GM23248 (cell line): ENCODE results near the gene SMYD4. TPM values are rescaled to one million over a fixed set of nuclear protein-coding genes. Genes with fewer than 3 reads are reported as not detected.
A peak's percentile ranks its signal among the peaks of the same experiment; 100 is the strongest.

Experiments used
- DNase-seq: peaks from one replicate; pipeline ENCODE4 v3.0.0-alpha.2; 2015
- H2AFZ ChIP-seq: fragments of 200-600 bp; sonication (generic); 2 replicates; pipeline ENCODE4 v1.6.1; 2016; ENCODE audit warnings: antibody characterized with exemption
- H3F3A ChIP-seq: fragments of 200-600 bp; sonication (generic); 2 replicates; pipeline ENCODE4 v1.6.1; 2016; ENCODE audit warnings: mild to moderate bottlenecking, antibody characterized with exemption, mixed run types; ENCODE audit not compliant: insufficient read depth
- H3K27ac ChIP-seq: fragments of 200-600 bp; sonication (generic); 2 replicates; pipeline ENCODE4 v1.5.1; 2016; ENCODE audit warnings: mild to moderate bottlenecking
- H3K27me3 ChIP-seq: fragments of 200-600 bp; sonication (generic); replicated peaks from 2 replicates; pipeline ENCODE4 v1.6.1; 2016; ENCODE audit warnings: mild to moderate bottlenecking; ENCODE audit not compliant: insufficient read depth
- H3K36me3 ChIP-seq: fragments of 200-600 bp; sonication (generic); 2 replicates; pipeline ENCODE4 v1.6.1; 2016; ENCODE audit warnings: low read depth, mild to moderate bottlenecking
- H3K4me1 ChIP-seq: fragments of 200-600 bp; sonication (generic); 2 replicates; pipeline ENCODE4 v1.6.1; 2016; ENCODE audit warnings: mild to moderate bottlenecking; ENCODE audit not compliant: insufficient read depth
- H3K4me2 ChIP-seq: fragments of 200-600 bp; sonication (generic); one replicate; pipeline ENCODE4 v1.6.1; 2016; ENCODE audit warnings: mild to moderate bottlenecking; ENCODE audit not compliant: unreplicated experiment
- H3K4me3 ChIP-seq: fragments of 200-600 bp; sonication (generic); 2 replicates; pipeline ENCODE4 v1.5.1; 2016; ENCODE audit warnings: mild to moderate bottlenecking
- H3K79me2 ChIP-seq: fragments of 200-600 bp; sonication (generic); 2 replicates; pipeline ENCODE4 v1.6.1; 2016; ENCODE audit warnings: mild to moderate bottlenecking; ENCODE audit not compliant: insufficient read depth
- H3K9ac ChIP-seq: fragments of 200-600 bp; sonication (generic); 2 replicates; pipeline ENCODE4 v1.6.1; 2016; ENCODE audit warnings: mild to moderate bottlenecking
- H3K9me2 ChIP-seq: fragments of 200-600 bp; sonication (generic); 2 replicates; pipeline ENCODE4 v1.6.1; 2016; ENCODE audit warnings: mixed run types, mild to moderate bottlenecking, moderate library complexity; ENCODE audit not compliant: insufficient read depth
- H3K9me3 ChIP-seq: fragments of 200-600 bp; sonication (generic); one replicate; pipeline ENCODE4 v1.6.1; 2017; ENCODE audit warnings: low read depth
- H4K20me1 ChIP-seq: fragments of 200-600 bp; sonication (generic); 2 replicates; pipeline ENCODE4 v1.6.0; 2016; ENCODE audit not compliant: insufficient read depth
- EZH2 ChIP-seq: fragments of 200-600 bp; sonication (generic); IDR thresholded peaks from 2 replicates; pipeline ENCODE4 v1.6.1; 2018; ENCODE audit warnings: antibody characterized with exemption, mild to moderate bottlenecking; ENCODE audit not compliant: insufficient read depth, poor library complexity, severe bottlenecking
- EZH2phosphoT487 ChIP-seq: fragments of 200-600 bp; sonication (generic); IDR thresholded peaks from 2 replicates; pipeline ENCODE4 v1.6.1; 2018; ENCODE audit warnings: antibody characterized with exemption, moderate library complexity, mild to moderate bottlenecking, low read depth; ENCODE audit not compliant: insufficient read depth
- WGBS, 2 experiments: methylation state at CpG; one replicate each; pipeline ENCODE4 v1.1.6; 2015 to 2017; ENCODE audit warnings: low lambda C conversion rate in 2 of 2, low coverage in 1 of 2; ENCODE audit errors: missing lambda C conversion rate in 2 of 2; 5-methylcytosine and 5-hydroxymethylcytosine counted together
- in situ Hi-C: fragments of 300-500 bp; cut with MboI; formaldehyde crosslinking; loops from 2 replicates; pipeline ENCODE4 v1.15.0; 2020
- polyA plus RNA-seq: library from polyadenylated mRNA; unstranded; fragments of >200 nt; fragmentation: Nextera tagmentation; extraction: Ambion mirVana; gene quantifications from 2 replicates; pipeline ENCODE4 v1.2.1, GENCODE V29; 2016
- total RNA-seq: library from RNA; depleted of rRNA; stranded (reverse); fragments of >200 nt; shearing (Covaris generic); gene quantifications from 2 replicates; pipeline ENCODE4 v1.2.3, GENCODE V29; 2014; rRNA removed

SMYD4 gene
- total and polyA plus RNA-seq, 2 experiments from 2014 or later, result 3.6 to 7.5 TPM

GRCh38 chr17:1730326-1731193 lies 99.1 kb downstream of the SMYD4 start:
- H3K4me1 ChIP-seq, result peaks cover 10% of the 10 kb centered on the region; the same call in 1 of the 2 replicates
- peaks cover 15% of the 10 kb centered on the region for H3K79me2 ChIP-seq
- H3F3A ChIP-seq, result peaks cover 7% of the 10 kb centered on the region; the same call in 1 of the 2 replicates
- WGBS, 2 experiments, result 52 to 57% methylated on average over 32 to 36 of the region's 40 CpGs
- peak overlapping the region; percentile 48 for H3K27ac ChIP-seq
- no peaks in the 10 kb centered on the region for H3K36me3 ChIP-seq
- no peak overlapping the region for H2AFZ ChIP-seq
- peak overlapping the region; percentile 67 for H3K9ac ChIP-seq
- H3K9me3 ChIP-seq, result no peaks in the 10 kb centered on the region
- peak; percentile 93 for DNase-seq
- no peaks in the 10 kb centered on the region for H3K9me2 ChIP-seq
- TF ChIP-seq EZH2 (no peak), EZH2phosphoT487 (no peak)
- H3K4me3 ChIP-seq, result no peak overlapping the region
- no peaks in the 10 kb centered on the region for H4K20me1 ChIP-seq
- peak overlapping the region; percentile 10 for H3K4me2 ChIP-seq
- in situ Hi-C loops, result no loop called here
- H3K27me3 ChIP-seq, result no peaks in the 10 kb centered on the region

- WGBS, 2 experiments, result 52 to 54% methylated on average over 11 to 15 of the region's 15 CpGs
- no peak overlapping the region for H3K4me2 ChIP-seq
- in situ Hi-C loops, result loop anchor here (10.0 kb wide), 1 partner anchor 55 kb away; no protein-coding TSS in a partner anchor
Measured at GRCh38 chr17:1729966-1730325, 99.8 kb downstream of the SMYD4 start.

More at GRCh38 chr17:1729966-1730325, 99.8 kb downstream of the SMYD4 start:
- Histone ChIP-seq H3K36me3 (no peaks in the 10 kb centered on the region), H3K79me2 (peaks cover 21% of the 10 kb centered on the region), H2AFZ (no peak overlapping the region), H3K27me3 (no peaks in the 10 kb centered on the region), H3K4me3 (no peak overlapping the region), H3F3A (peaks cover 7% of the 10 kb centered on the region; the same call in 1 of the 2 replicates), H4K20me1 (no peaks in the 10 kb centered on the region), H3K27ac (no peak overlapping the region), H3K9me3 (no peaks in the 10 kb centered on the region), H3K9me2 (no peaks in the 10 kb centered on the region), H3K9ac (no peak overlapping the region), H3K4me1 (peaks cover 10% of the 10 kb centered on the region; the same call in 1 of the 2 replicates)
- DNase-seq, result no peak
- TF ChIP-seq EZH2, result no peak
- TF ChIP-seq EZH2phosphoT487, result no peak

Other genes starting within 250 kb of the SMYD4 start
- 8.6 and 9.1 TPM in 2 replicates for gene SLC43A2, start 201.1 kb downstream of the SMYD4 start, total RNA-seq
- 6.0 and 6.6 TPM in 2 replicates for gene SLC43A2, start 201.1 kb downstream of the SMYD4 start, polyA plus RNA-seq
- 0.25 TPM in 1 of 2 replicates, not detected in the other for gene SCARF1, start 184.2 kb downstream of the SMYD4 start, total RNA-seq
- 0.14 TPM in 1 of 2 replicates, not detected in the other for gene SCARF1, start 184.2 kb downstream of the SMYD4 start, polyA plus RNA-seq
- gene RILP, start 180.0 kb downstream of the SMYD4 start, total RNA-seq, result 6.4 and 27.6 TPM in 2 replicates
- 4.4 and 6.5 TPM in 2 replicates for gene RILP, start 180.0 kb downstream of the SMYD4 start, polyA plus RNA-seq
- gene PRPF8, start 145.0 kb downstream of the SMYD4 start, total RNA-seq, result 72.2 and 76.9 TPM in 2 replicates
- gene PRPF8, start 145.0 kb downstream of the SMYD4 start, polyA plus RNA-seq, result 90.3 and 93.8 TPM in 2 replicates
- 2.2 and 2.8 TPM in 2 replicates for gene TLCD2, start 119.5 kb downstream of the SMYD4 start, total RNA-seq
- gene TLCD2, start 119.5 kb downstream of the SMYD4 start, polyA plus RNA-seq, result 2.2 and 2.4 TPM in 2 replicates
- 23.0 and 23.9 TPM in 2 replicates for gene WDR81, start 105.2 kb downstream of the SMYD4 start, total RNA-seq
- 4.4 and 5.8 TPM in 2 replicates for gene WDR81, start 105.2 kb downstream of the SMYD4 start, polyA plus RNA-seq
- not detected in 2 replicates for gene SERPINF2, start 87.0 kb downstream of the SMYD4 start, total RNA-seq
- 0.08 TPM in 1 of 2 replicates, not detected in the other for gene SERPINF2, start 87.0 kb downstream of the SMYD4 start, polyA plus RNA-seq
- gene SERPINF1, start 67.8 kb downstream of the SMYD4 start, total RNA-seq, result 60.3 and 91.4 TPM in 2 replicates
- gene SERPINF1, start 67.8 kb downstream of the SMYD4 start, polyA plus RNA-seq, result 28.3 and 29.0 TPM in 2 replicates
- 16.4 and 17.3 TPM in 2 replicates for gene RPA1, start 103 bp upstream of the SMYD4 start, total RNA-seq
- 37.1 and 45.9 TPM in 2 replicates for gene RPA1, start 103 bp upstream of the SMYD4 start, polyA plus RNA-seq
- gene RTN4RL1, start 195.4 kb upstream of the SMYD4 start, total RNA-seq, result 0.22 TPM in 1 of 2 replicates, not detected in the other
- not detected in 2 replicates for gene RTN4RL1, start 195.4 kb upstream of the SMYD4 start, polyA plus RNA-seq
- gene DPH1, start 200.3 kb upstream of the SMYD4 start, total RNA-seq, result 51.2 and 58.1 TPM in 2 replicates
- gene DPH1, start 200.3 kb upstream of the SMYD4 start, polyA plus RNA-seq, result 41.1 and 41.2 TPM in 2 replicates
- gene OVCA2, start 212.1 kb upstream of the SMYD4 start, total RNA-seq, result 67.3 and 92.0 TPM in 2 replicates
- 63.5 and 66.1 TPM in 2 replicates for gene OVCA2, start 212.1 kb upstream of the SMYD4 start, polyA plus RNA-seq
- 35.0 and 59.8 TPM in 2 replicates for gene HIC1, start 225.2 kb upstream of the SMYD4 start, total RNA-seq
- gene HIC1, start 225.2 kb upstream of the SMYD4 start, polyA plus RNA-seq, result 1.6 TPM in 2 replicates